Measurements from ENCODE around the gene ITIH2.

ITIH2 gene

GRCh38 chr10:7787857-7788638, 84.9 kb downstream of the ITIH2 start, which contains the start of the genes ATP5F1C and KIN:
Gene ATP5F1C, plus strand, starts transcription at chr10:7788177. Its CDS starts 31 bp downstream, at chr10:7788208.
Gene KIN, minus strand, starts transcription at chr10:7787993. Its CDS starts 60 bp downstream, at chr10:7787933.
- H3K9ac ChIP-seq = peak within 1 kb of the TSS; percentile 94 to 99 (median 97)
- no peaks in the 10 kb centered on the region for H3K27me3 ChIP-seq
- peaks cover 33 to 61% (median 47%) of the 10 kb centered on the region in 11 experiments for H3K36me3 ChIP-seq
- no peaks in the 10 kb centered on the region for H3K9me3 ChIP-seq (replicated peaks in 1 of 11)
- peak within 1 kb of the TSS; percentile 89 to 99 (median 95) for H3K4me2 ChIP-seq
- H3K4me3 ChIP-seq = peak within 1 kb of the TSS; percentile 92 to 99 (median 96)
- TF ChIP-seq Cebpa-rat (IDR thresholded peaks at IDR 0.05) = no peak
- peaks cover 58 to 96% (median 86%) of the 10 kb centered on the region in 11 experiments for H4K20me1 ChIP-seq
- peak within 1 kb of the TSS; percentile 90 to 97 (median 94) for H3K27ac ChIP-seq
- peaks cover 31 to 73% (median 42%) of the 10 kb centered on the region in 10 experiments for H3K4me1 ChIP-seq

GRCh38 chr10:7788639-7789286, 85.6 kb downstream of the ITIH2 start:
- Histone ChIP-seq H3K27me3 (no peaks in the 10 kb centered on the region), H3K4me2 (peak overlapping the region; percentile 83 to 98 (median 95)), H3K36me3 (peaks cover 28 to 59% (median 51%) of the 10 kb centered on the region in 11 experiments), H3K4me3 (peak overlapping the region; percentile 92 to 99 (median 96)), H3K9ac (peak overlapping the region; percentile 94 to 99 (median 97)), H4K20me1 (peaks cover 65 to 96% (median 86%) of the 10 kb centered on the region in 11 experiments), H3K27ac (peak overlapping the region; percentile 90 to 97 (median 94)), H3K4me1 (peaks cover 33 to 72% (median 42%) of the 10 kb centered on the region in 10 experiments), H3K9me3 (replicated peaks in 1 of 11) (no peaks in the 10 kb centered on the region)
- TF ChIP-seq Cebpa-rat (IDR thresholded peaks at IDR 0.05) = no peak

GRCh38 chr10:7789390-7789789, 86.3 kb downstream of the ITIH2 start:
- Histone ChIP-seq H3K4me1 (peaks cover 33 to 72% (median 42%) of the 10 kb centered on the region in 10 experiments), H3K4me3 (peak overlapping the region; percentile 92 to 99 (median 96)), H3K27ac (peak overlapping the region in 8 of 11 experiments; percentile 90 to 97 (median 94); a peak in 9 of 22 replicates), H3K9me3 (replicated peaks in 1 of 11) (no peaks in the 10 kb centered on the region), H4K20me1 (peaks cover 68 to 96% (median 86%) of the 10 kb centered on the region in 11 experiments), H3K4me2 (peak overlapping the region; percentile 83 to 98 (median 95)), H3K36me3 (peaks cover 28 to 59% (median 46%) of the 10 kb centered on the region in 11 experiments), H3K27me3 (no peaks in the 10 kb centered on the region), H3K9ac (peak overlapping the region; percentile 94 to 99 (median 97))
- TF ChIP-seq Cebpa-rat (IDR thresholded peaks at IDR 0.05) = no peak

- Histone ChIP-seq H4K20me1 (peaks cover 86 to 96% (median 94%) of the 10 kb centered on the region in 11 experiments), H3K4me2 (0 out of 22 replicates have a peak overlapping the region, but pooled peaks of 2 of the 11 experiments have one; percentile 5 to 27)
These were observed 89.4 kb downstream of the ITIH2 start for GRCh38 chr10:7792541-7792940.

GRCh38 chr10:7794251-7795026, 91.3 kb downstream of the ITIH2 start:
- Histone ChIP-seq H3K4me2 (peak overlapping the region in 2 of 11 experiments; percentile 25; a peak in 4 of 22 replicates), H4K20me1 (peaks cover 78 to 96% (median 83%) of the 10 kb centered on the region in 11 experiments), H3K36me3 (peaks cover 49 to 96% (median 78%) of the 10 kb centered on the region in 11 experiments), H3K27ac (no peak overlapping the region), H3K4me1 (peaks cover 8 to 66% (median 20%) of the 10 kb centered on the region in 10 experiments), H3K9ac (peak overlapping the region in 1 of 11 experiments; percentile 39; a peak in 1 of 22 replicates), H3K9me3 (replicated peaks in 1 of 11) (no peaks in the 10 kb centered on the region), H3K27me3 (no peaks in the 10 kb centered on the region), H3K4me3 (no peak overlapping the region)
- TF ChIP-seq Cebpa-rat (IDR thresholded peaks at IDR 0.05) = no peak

More at GRCh38 chr10:7792541-7792940, 89.4 kb downstream of the ITIH2 start:
- Histone ChIP-seq H3K9me3 (replicated peaks in 1 of 11) (no peaks in the 10 kb centered on the region), H3K9ac (no peak overlapping the region), H3K4me3 (no peak overlapping the region), H3K27ac (no peak overlapping the region), H3K4me1 (peaks cover 15 to 65% (median 24%) of the 10 kb centered on the region in 10 experiments), H3K27me3 (no peaks in the 10 kb centered on the region), H3K36me3 (peaks cover 30 to 77% (median 59%) of the 10 kb centered on the region in 11 experiments)
- TF ChIP-seq Cebpa-rat (IDR thresholded peaks at IDR 0.05) = no peak

- H3K36me3 ChIP-seq = peaks cover 59 to 100% (median 86%) of the 10 kb centered on the region in 11 experiments
- H3K9me3 ChIP-seq (replicated peaks in 1 of 11) = no peaks in the 10 kb centered on the region
- no peak overlapping the region for H3K27ac ChIP-seq
- no peaks in the 10 kb centered on the region for H3K27me3 ChIP-seq
- TF ChIP-seq Cebpa-rat (IDR thresholded peaks at IDR 0.05) = no peak
- H4K20me1 ChIP-seq = peaks cover 67 to 84% (median 73%) of the 10 kb centered on the region in 11 experiments
- no peak overlapping the region for H3K9ac ChIP-seq
- H3K4me1 ChIP-seq = peaks cover 0 to 55% (median 12%) of the 10 kb centered on the region in 10 experiments; a peak in 14 of 20 replicates
- H3K4me3 ChIP-seq = no peak overlapping the region
- no peak overlapping the region for H3K4me2 ChIP-seq
These were observed 92.5 kb downstream of the ITIH2 start for GRCh38 chr10:7795605-7796004.

- H4K20me1 ChIP-seq = peaks cover 47 to 75% (median 54%) of the 10 kb centered on the region in 11 experiments
- H3K27me3 ChIP-seq = no peaks in the 10 kb centered on the region
- peak overlapping the region in 1 of 11 experiments; percentile 40; a peak in 1 of 22 replicates for H3K9ac ChIP-seq
- H3K27ac ChIP-seq = peak overlapping the region in 4 of 11 experiments; percentile 13 to 69 (median 40); a peak in 6 of 22 replicates
- H3K4me2 ChIP-seq = peak overlapping the region in 4 of 11 experiments; percentile 15 to 56 (median 45); a peak in 7 of 22 replicates
- no peaks in the 10 kb centered on the region for H3K9me3 ChIP-seq (replicated peaks in 1 of 11)
- peaks cover 0 to 43% (median 6%) of the 10 kb centered on the region in 10 experiments; a peak in 12 of 20 replicates for H3K4me1 ChIP-seq
- no peak overlapping the region for H3K4me3 ChIP-seq
- H3K36me3 ChIP-seq = peaks cover 63 to 100% (median 87%) of the 10 kb centered on the region in 11 experiments
- no peak for TF ChIP-seq Cebpa-rat (IDR thresholded peaks at IDR 0.05)
These were observed 94.5 kb downstream of the ITIH2 start for GRCh38 chr10:7797582-7797981.
